ENCODE measurements around the gene ELFN1.

ELFN1 gene

GRCh38 chr7:1661461-1661860, 8.6 kb upstream of the ELFN1 start:
- Histone ChIP-seq H3K36me3 (ENCODE audit: control insufficient read depth, insufficient read depth, low read length) (no peaks in the 10 kb centered on the region), H3K27me3 (replicated peaks; ENCODE audit: control insufficient read depth, insufficient read depth, low read length) (peaks cover 2% of the 10 kb centered on the region), H3K4me3 (replicated peaks; ENCODE audit: low read depth, low read length) (no peak overlapping the region)
- TF ChIP-seq CTCF (IDR thresholded peaks at IDR 0.05; ENCODE audit: insufficient read depth, low read length, poor library complexity, severe bottlenecking): no peak
- no peak for DNase-seq (ENCODE audit: extremely low read depth, insufficient read length)

- H3K27me3 ChIP-seq (replicated peaks; ENCODE audit: control insufficient read depth, insufficient read depth, low read length): peaks cover 2% of the 10 kb centered on the region
- TF ChIP-seq CTCF (IDR thresholded peaks at IDR 0.05; ENCODE audit: insufficient read depth, low read length, poor library complexity, severe bottlenecking): no peak
- no peak for DNase-seq (ENCODE audit: extremely low read depth, insufficient read length)
- H3K4me3 ChIP-seq (replicated peaks; ENCODE audit: low read depth, low read length): no peak overlapping the region
- no peaks in the 10 kb centered on the region for H3K36me3 ChIP-seq (ENCODE audit: control insufficient read depth, insufficient read depth, low read length)
These were observed 8.0 kb upstream of the ELFN1 start for GRCh38 chr7:1662101-1662500.

GRCh38 chr7:1662767-1663166, 7.3 kb upstream of the ELFN1 start:
- no peak for DNase-seq (ENCODE audit: extremely low read depth, insufficient read length)
- Histone ChIP-seq H3K27me3 (replicated peaks; ENCODE audit: control insufficient read depth, insufficient read depth, low read length) (peaks cover 2% of the 10 kb centered on the region), H3K4me3 (replicated peaks; ENCODE audit: low read depth, low read length) (no peak overlapping the region), H3K36me3 (ENCODE audit: control insufficient read depth, insufficient read depth, low read length) (no peaks in the 10 kb centered on the region)
- TF ChIP-seq CTCF (IDR thresholded peaks at IDR 0.05; ENCODE audit: insufficient read depth, low read length, poor library complexity, severe bottlenecking): no peak

GRCh38 chr7:1663223-1663622, 6.9 kb upstream of the ELFN1 start:
- DNase-seq (ENCODE audit: extremely low read depth, insufficient read length): no peak
- Histone ChIP-seq H3K4me3 (replicated peaks; ENCODE audit: low read depth, low read length) (no peak overlapping the region), H3K36me3 (ENCODE audit: control insufficient read depth, insufficient read depth, low read length) (no peaks in the 10 kb centered on the region), H3K27me3 (replicated peaks; ENCODE audit: control insufficient read depth, insufficient read depth, low read length) (peaks cover 2% of the 10 kb centered on the region)
- no peak for TF ChIP-seq CTCF (IDR thresholded peaks at IDR 0.05; ENCODE audit: insufficient read depth, low read length, poor library complexity, severe bottlenecking)

GRCh38 chr7:1663857-1664651, 6.0 kb upstream of the ELFN1 start:
- Histone ChIP-seq H3K4me3 (replicated peaks; ENCODE audit: low read depth, low read length) (no peak overlapping the region), H3K36me3 (ENCODE audit: control insufficient read depth, insufficient read depth, low read length) (no peaks in the 10 kb centered on the region), H3K27me3 (replicated peaks; ENCODE audit: control insufficient read depth, insufficient read depth, low read length) (peaks cover 3% of the 10 kb centered on the region)
- no peak for TF ChIP-seq CTCF (IDR thresholded peaks at IDR 0.05; ENCODE audit: insufficient read depth, low read length, poor library complexity, severe bottlenecking)
- no peak for DNase-seq (ENCODE audit: extremely low read depth, insufficient read length)
